ENCODE data around the gene SLC26A2. TPM values are rescaled to one million over a fixed set of nuclear protein-coding genes. Genes with fewer than 3 reads are reported as not detected.

The SLC26A2 gene
- total and polyA plus RNA-seq, 5 donors from 2014 or later = 2.7 to 6.7 (median 3.7) TPM

DNA sequence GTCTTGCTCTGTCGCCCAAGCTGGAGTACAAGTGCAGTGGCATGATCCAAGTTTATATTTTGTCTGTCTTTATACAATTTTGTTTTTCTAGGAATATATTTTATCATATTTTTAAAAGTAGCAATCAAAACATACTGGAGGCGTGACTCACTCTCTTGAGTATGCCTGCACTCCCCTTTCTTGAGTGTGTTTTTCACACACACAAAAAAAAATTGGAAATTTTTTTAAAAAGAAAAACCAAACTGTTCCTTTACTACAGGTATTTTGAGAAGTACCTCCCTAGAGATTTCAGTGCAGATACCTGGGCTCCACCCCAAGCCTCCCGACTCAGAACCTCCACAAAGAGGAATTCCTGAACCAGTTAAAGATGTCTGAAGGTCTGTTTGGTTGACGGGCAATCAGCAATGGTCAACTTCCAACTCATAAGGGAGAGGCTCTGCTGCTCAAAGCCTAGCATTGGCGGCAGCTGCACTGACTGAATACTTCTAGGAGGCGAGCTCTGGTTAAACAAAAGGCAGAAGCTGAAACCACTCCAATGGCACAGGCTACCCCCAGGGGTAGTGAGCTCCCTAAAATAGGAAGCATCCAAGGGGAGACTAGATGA is 43.4 kb upstream of the SLC26A2 start:
- Mint-ChIP-seq H3K27ac (no peak overlapping the region), H3K4me3 (no peak overlapping the region), H3K36me3 (no peaks in the 10 kb centered on the region), H3K9me3 (peaks cover 0 to 1% (median 0%) of the 10 kb centered on the region in 7 donors), H3K4me1 (no peaks in the 10 kb centered on the region), H3K27me3 (peaks cover 19% of the 10 kb centered on the region)
- H3K4me3 ChIP-seq (ENCODE audit: low read depth, low read length) = no peak overlapping the region
- DNase-seq (no peak), ATAC-seq (ENCODE audit: low read depth in 2 of 2) (no peak)
- no peaks in the 10 kb centered on the region for H3K4me1 ChIP-seq (ENCODE audit: control insufficient read depth, insufficient read depth, low read length, poor library complexity, severe bottlenecking)
- H3K9me3 ChIP-seq (ENCODE audit: control insufficient read depth in 2 of 2, low read length in 2 of 2) = no peaks in the 10 kb centered on the region
- H3K27me3 ChIP-seq (ENCODE audit: control insufficient read depth, insufficient read depth, low read length) = no peaks in the 10 kb centered on the region
- no peaks in the 10 kb centered on the region for H3K36me3 ChIP-seq (ENCODE audit: control insufficient read depth, insufficient read depth, low read length)
- no peak overlapping the region for H3K27ac ChIP-seq (ENCODE audit: insufficient read depth, low read length, poor library complexity, severe bottlenecking)

DNA sequence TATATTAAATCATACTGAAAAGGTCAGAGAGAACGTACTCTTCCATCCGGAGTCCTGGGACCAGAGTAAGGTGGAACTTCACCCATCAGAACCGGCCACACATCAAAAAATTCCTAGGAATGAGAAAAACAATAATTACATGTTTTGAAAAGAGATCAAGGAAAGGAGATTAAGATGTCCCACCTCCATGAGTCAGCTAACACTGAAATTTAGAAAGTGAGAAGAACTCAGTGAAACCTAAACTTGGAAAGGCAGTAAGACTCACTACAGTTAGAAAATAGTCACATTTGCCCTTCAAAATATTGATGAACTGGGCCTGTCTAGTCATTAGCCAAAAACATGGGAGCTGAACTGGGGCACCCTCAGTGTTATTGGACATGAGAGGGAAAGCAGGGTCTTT is 39.0 kb upstream of the SLC26A2 start:
- DNase-seq = no peak
- no peak overlapping the region for H3K27ac ChIP-seq (ENCODE audit: insufficient read depth, low read length, poor library complexity, severe bottlenecking)
- no peaks in the 10 kb centered on the region for H3K9me3 ChIP-seq (ENCODE audit: control insufficient read depth in 2 of 2, low read length in 2 of 2)
- no peak overlapping the region for H3K4me3 ChIP-seq (ENCODE audit: low read depth, low read length)
- H3K36me3 ChIP-seq (ENCODE audit: control insufficient read depth, insufficient read depth, low read length) = no peaks in the 10 kb centered on the region
- H3K4me3 Mint-ChIP-seq = no peak overlapping the region
- no peak overlapping the region for H3K27ac Mint-ChIP-seq
- H3K36me3 Mint-ChIP-seq = no peaks in the 10 kb centered on the region
- no peaks in the 10 kb centered on the region for H3K4me1 ChIP-seq (ENCODE audit: control insufficient read depth, insufficient read depth, low read length, poor library complexity, severe bottlenecking)
- H3K27me3 ChIP-seq (ENCODE audit: control insufficient read depth, insufficient read depth, low read length) = peaks cover 2% of the 10 kb centered on the region
- H3K4me1 Mint-ChIP-seq = no peaks in the 10 kb centered on the region
- peaks cover 19% of the 10 kb centered on the region for H3K27me3 Mint-ChIP-seq
- H3K9me3 Mint-ChIP-seq = peaks cover 0 to 1% (median 0%) of the 10 kb centered on the region in 7 donors
- no peak for ATAC-seq (ENCODE audit: low read depth in 2 of 2)

GRCh38 chr5:149922950-149923349 is 37.6 kb upstream of the SLC26A2 start:
- Mint-ChIP-seq H3K9me3 (peaks cover 0 to 1% (median 0%) of the 10 kb centered on the region in 7 donors), H3K27ac (no peak overlapping the region), H3K36me3 (no peaks in the 10 kb centered on the region), H3K4me1 (no peaks in the 10 kb centered on the region), H3K27me3 (peaks cover 16% of the 10 kb centered on the region), H3K4me3 (no peak overlapping the region)
- no peak overlapping the region for H3K4me3 ChIP-seq (ENCODE audit: low read depth, low read length)
- ATAC-seq (ENCODE audit: low read depth in 2 of 2) (no peak), DNase-seq (no peak)
- no peaks in the 10 kb centered on the region for H3K9me3 ChIP-seq (ENCODE audit: control insufficient read depth in 2 of 2, low read length in 2 of 2)
- H3K27me3 ChIP-seq (ENCODE audit: control insufficient read depth, insufficient read depth, low read length) = peaks cover 2% of the 10 kb centered on the region
- no peaks in the 10 kb centered on the region for H3K36me3 ChIP-seq (ENCODE audit: control insufficient read depth, insufficient read depth, low read length)
- no peaks in the 10 kb centered on the region for H3K4me1 ChIP-seq (ENCODE audit: control insufficient read depth, insufficient read depth, low read length, poor library complexity, severe bottlenecking)
- no peak overlapping the region for H3K27ac ChIP-seq (ENCODE audit: insufficient read depth, low read length, poor library complexity, severe bottlenecking)

GRCh38 chr5:149924486-149924885 is 36.1 kb upstream of the SLC26A2 start:
- H3K4me1 ChIP-seq (ENCODE audit: control insufficient read depth, insufficient read depth, low read length, poor library complexity, severe bottlenecking) = no peaks in the 10 kb centered on the region
- no peaks in the 10 kb centered on the region for H3K9me3 ChIP-seq (ENCODE audit: control insufficient read depth in 2 of 2, low read length in 2 of 2)
- Mint-ChIP-seq H3K36me3 (no peaks in the 10 kb centered on the region), H3K9me3 (peaks cover 0 to 1% (median 0%) of the 10 kb centered on the region in 7 donors), H3K4me1 (no peaks in the 10 kb centered on the region), H3K4me3 (no peak overlapping the region), H3K27me3 (peaks cover 21% of the 10 kb centered on the region), H3K27ac (no peak overlapping the region)
- peaks cover 2% of the 10 kb centered on the region for H3K27me3 ChIP-seq (ENCODE audit: control insufficient read depth, insufficient read depth, low read length)
- ATAC-seq (ENCODE audit: low read depth in 2 of 2) (no peak), DNase-seq (no peak)
- no peak overlapping the region for H3K4me3 ChIP-seq (ENCODE audit: low read depth, low read length)
- H3K27ac ChIP-seq (ENCODE audit: insufficient read depth, low read length, poor library complexity, severe bottlenecking) = no peak overlapping the region
- no peaks in the 10 kb centered on the region for H3K36me3 ChIP-seq (ENCODE audit: control insufficient read depth, insufficient read depth, low read length)

DNA sequence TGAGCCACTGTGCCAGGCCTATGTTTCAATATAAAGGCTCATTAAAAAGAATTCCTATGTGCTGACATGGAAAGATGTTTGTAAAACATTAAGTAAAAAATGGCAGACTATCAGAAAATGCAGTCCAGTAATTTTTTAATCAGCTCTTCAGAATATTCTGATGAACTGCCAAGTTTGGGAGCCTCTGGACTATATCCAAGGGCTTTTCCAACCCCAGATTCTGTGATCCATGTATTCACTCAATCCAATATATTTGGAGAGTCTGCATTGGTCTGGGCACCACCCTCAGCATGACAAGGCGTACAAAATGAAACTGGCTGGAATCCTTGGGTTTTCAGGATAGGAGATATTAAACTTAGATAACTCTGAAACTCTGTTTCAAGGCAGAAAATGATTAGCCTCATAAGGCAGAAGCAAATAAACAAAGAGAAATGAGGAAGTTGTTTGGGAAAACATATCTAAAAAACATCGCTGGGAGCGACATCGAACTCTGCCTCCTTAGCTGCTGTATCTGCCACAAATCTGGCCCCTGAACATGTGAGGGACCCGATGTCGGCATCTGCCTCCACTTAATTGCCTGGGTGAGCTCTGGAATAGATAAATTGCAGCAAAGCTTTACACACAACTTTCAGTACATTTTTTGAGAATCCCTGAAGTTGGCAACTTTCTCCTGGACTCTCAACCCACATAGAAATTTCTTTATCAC is 30.4 kb upstream of the SLC26A2 start:
- Mint-ChIP-seq H3K4me3 (no peak overlapping the region), H3K36me3 (no peaks in the 10 kb centered on the region)
- H3K4me3 ChIP-seq (ENCODE audit: low read depth, low read length) = no peak overlapping the region

DNA sequence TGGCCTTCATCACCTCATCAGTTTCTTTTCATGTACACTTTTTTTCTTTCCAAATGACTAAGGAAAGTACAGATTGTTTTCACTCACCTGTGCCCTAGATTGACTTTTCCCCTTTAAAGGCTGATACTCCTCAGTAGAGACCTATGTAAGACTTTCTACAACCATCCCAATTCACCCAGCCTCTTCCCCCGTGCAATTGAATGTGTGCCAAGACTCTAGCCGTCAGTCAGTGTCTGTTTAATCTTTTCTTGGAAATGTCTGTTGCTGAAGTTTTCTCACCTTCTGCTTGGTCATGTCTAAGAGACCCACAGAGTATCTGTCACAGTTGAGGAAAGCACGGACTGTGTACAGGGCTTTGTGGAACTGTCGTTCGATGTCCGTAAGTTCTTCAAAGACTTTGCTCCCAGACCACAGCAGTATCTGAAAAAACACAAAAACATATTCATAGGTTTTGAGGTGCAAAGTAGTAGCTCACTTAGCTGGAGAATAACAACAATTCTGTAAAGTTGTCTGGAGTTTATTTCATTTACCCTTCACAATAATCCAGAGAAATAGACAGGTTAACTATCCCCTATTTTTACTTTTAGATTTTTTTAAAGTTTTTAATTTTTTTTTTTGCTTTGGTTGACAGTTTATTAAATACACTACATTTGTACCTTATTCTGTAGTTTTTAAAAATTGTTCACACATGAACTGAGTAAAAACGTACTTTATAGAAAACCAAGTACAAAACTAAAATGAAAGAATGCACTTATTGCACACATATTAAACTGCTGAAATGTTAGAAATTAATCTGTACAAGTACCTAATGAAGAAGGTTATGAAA is 29.6 kb upstream of the SLC26A2 start:
- H3K9me3 Mint-ChIP-seq = no peaks in the 10 kb centered on the region
- H3K4me1 Mint-ChIP-seq = no peaks in the 10 kb centered on the region
- H3K36me3 Mint-ChIP-seq = no peaks in the 10 kb centered on the region
- ATAC-seq (ENCODE audit: low read depth in 2 of 2) = no peak
- no peaks in the 10 kb centered on the region for H3K36me3 ChIP-seq (ENCODE audit: control insufficient read depth, insufficient read depth, low read length)
- no peak for DNase-seq
- H3K27me3 ChIP-seq (ENCODE audit: control insufficient read depth, insufficient read depth, low read length) = peaks cover 3% of the 10 kb centered on the region
- H3K27ac Mint-ChIP-seq = no peak overlapping the region
- no peak overlapping the region for H3K4me3 ChIP-seq (ENCODE audit: low read depth, low read length)
- H3K27me3 Mint-ChIP-seq = peaks cover 25% of the 10 kb centered on the region
- H3K4me3 Mint-ChIP-seq = no peak overlapping the region
- H3K4me1 ChIP-seq (ENCODE audit: control insufficient read depth, insufficient read depth, low read length, poor library complexity, severe bottlenecking) = no peaks in the 10 kb centered on the region
- H3K27ac ChIP-seq (ENCODE audit: insufficient read depth, low read length, poor library complexity, severe bottlenecking) = no peak overlapping the region
- no peaks in the 10 kb centered on the region for H3K9me3 ChIP-seq (ENCODE audit: control insufficient read depth in 2 of 2, low read length in 2 of 2)

More for the DNA sequence above, 30.4 kb upstream of the SLC26A2 start:
- H3K36me3 ChIP-seq (ENCODE audit: control insufficient read depth, insufficient read depth, low read length) = no peaks in the 10 kb centered on the region
- Mint-ChIP-seq H3K4me1 (no peaks in the 10 kb centered on the region), H3K27me3 (peaks cover 23% of the 10 kb centered on the region), H3K27ac (no peak overlapping the region), H3K9me3 (no peaks in the 10 kb centered on the region)
- H3K27me3 ChIP-seq (ENCODE audit: control insufficient read depth, insufficient read depth, low read length) = peaks cover 3% of the 10 kb centered on the region
- H3K27ac ChIP-seq (ENCODE audit: insufficient read depth, low read length, poor library complexity, severe bottlenecking) = no peak overlapping the region
- H3K4me1 ChIP-seq (ENCODE audit: control insufficient read depth, insufficient read depth, low read length, poor library complexity, severe bottlenecking) = no peaks in the 10 kb centered on the region
- no peak for DNase-seq
- no peaks in the 10 kb centered on the region for H3K9me3 ChIP-seq (ENCODE audit: control insufficient read depth in 2 of 2, low read length in 2 of 2)
- no peak for ATAC-seq (ENCODE audit: low read depth in 2 of 2)

DNA sequence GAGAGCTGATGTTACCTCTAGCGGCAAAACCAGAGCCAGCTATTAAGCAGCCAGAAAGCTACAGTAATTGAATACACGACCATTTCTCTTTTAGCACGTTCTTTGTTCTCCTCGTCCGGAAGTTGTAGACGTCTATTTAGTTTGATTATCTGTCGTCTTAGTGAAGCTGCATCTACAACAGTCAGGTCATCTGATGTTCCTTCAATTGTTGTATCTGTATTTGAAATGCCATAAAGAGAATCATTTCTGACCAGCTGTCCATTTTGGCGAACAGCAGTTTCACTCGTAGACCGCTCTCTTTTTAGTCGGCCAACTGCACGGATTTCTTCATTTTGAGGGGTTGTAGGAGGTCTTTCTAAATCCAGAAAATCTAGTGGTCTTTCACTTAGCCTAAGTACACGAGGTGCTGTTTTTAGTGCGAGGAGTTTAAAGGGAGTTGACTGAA is 28.5 kb upstream of the SLC26A2 start:
- no peak overlapping the region for H3K4me3 Mint-ChIP-seq
- Histone ChIP-seq H3K4me1 (ENCODE audit: control insufficient read depth, insufficient read depth, low read length, poor library complexity, severe bottlenecking) (no peaks in the 10 kb centered on the region), H3K36me3 (ENCODE audit: control insufficient read depth, insufficient read depth, low read length) (no peaks in the 10 kb centered on the region), H3K27me3 (ENCODE audit: control insufficient read depth, insufficient read depth, low read length) (peaks cover 4% of the 10 kb centered on the region), H3K27ac (ENCODE audit: insufficient read depth, low read length, poor library complexity, severe bottlenecking) (no peak overlapping the region), H3K9me3 (ENCODE audit: control insufficient read depth in 2 of 2, low read length in 2 of 2) (no peaks in the 10 kb centered on the region), H3K4me3 (ENCODE audit: low read depth, low read length) (no peak overlapping the region)
- H3K27me3 Mint-ChIP-seq = peaks cover 24% of the 10 kb centered on the region
- DNase-seq = no peak
- H3K27ac Mint-ChIP-seq = no peak overlapping the region
- no peaks in the 10 kb centered on the region for H3K9me3 Mint-ChIP-seq
- ATAC-seq (ENCODE audit: low read depth in 2 of 2) = no peak
- H3K36me3 Mint-ChIP-seq = no peaks in the 10 kb centered on the region
- no peaks in the 10 kb centered on the region for H3K4me1 Mint-ChIP-seq

Data from CD4-positive, CD25-positive, alpha-beta regulatory T cell (primary cell).